Measurements from ENCODE around the gene KRTAP25-1.

The KRTAP25-1 gene

DNA sequence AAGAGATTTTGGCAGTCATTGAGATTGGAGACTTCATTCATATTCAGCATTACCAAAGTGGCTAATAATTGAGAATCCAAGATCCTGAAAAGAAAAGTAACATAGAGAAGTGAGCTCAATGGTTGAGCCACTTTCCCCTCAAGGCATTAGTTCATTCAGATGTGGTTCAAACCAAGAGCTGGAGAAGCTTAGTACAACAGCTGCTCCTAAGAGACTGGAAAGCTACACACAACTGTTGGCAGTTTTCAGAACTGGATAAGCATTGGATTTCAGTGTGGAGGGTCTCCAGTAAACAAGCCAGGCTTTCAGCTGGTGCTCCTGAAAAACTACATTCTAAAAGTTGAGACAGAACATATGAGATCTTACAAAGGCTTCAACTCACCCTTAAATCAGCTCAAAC lies 44.3 kb downstream of the KRTAP25-1 start:
- DNase-seq, result no peak

DNA sequence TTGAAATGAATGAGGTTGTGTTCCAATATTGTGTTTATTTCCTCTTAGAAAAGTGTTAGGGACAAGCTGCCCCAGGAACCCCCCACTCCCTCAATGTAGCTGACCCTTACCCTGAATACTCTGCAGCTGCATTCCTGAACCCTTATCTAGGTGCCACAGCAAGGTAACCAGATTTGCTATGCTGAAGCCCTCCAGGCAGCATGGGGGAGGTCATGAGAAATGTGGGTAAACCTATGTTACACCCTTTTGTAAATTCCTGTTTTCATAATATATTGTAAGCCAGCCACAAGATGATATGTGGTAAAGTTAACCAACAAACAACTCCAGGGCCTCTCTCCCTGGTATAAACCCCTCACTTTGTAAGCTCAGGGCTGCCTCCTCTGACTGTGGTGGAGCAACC lies 45.6 kb downstream of the KRTAP25-1 start:
- DNase-seq, result no peak

DNA sequence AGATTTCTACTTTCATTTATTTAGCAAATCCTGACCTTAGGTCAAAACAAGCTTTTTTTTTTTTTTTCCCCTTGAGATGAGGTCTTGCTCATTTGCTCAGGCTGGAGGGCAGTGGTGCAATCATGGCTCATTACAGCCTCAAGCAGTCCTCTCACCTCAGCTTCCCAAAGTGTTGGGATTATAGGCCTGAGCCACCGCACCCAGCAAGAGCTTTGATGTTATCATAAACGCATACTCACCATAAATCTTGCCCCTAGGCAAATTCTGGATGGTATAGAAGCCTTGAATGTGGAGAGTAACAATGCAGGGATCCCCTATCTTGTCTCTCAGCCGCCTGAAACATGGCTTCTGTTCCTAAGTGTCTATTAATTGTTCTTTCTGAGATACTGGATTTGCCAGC lies 48.7 kb downstream of the KRTAP25-1 start:
- DNase-seq, result no peak

All from activated CD4-positive, alpha-beta T cell treated with anti-CD3 and anti-CD28 coated beads, Interleukin-2, amount 50 U/mL, for 1 hour (primary cell).